M059J (cell line): ENCODE data around the gene CFHR4. TPM values are rescaled to one million over a fixed set of nuclear protein-coding genes. Genes with fewer than 3 reads are reported as not detected.
A peak's percentile ranks its signal among the peaks of the same experiment; 100 is the strongest.
"Not testable (repeated sequence)": the region's sequence is repeated elsewhere in the genome, so short reads cannot be mapped to it uniquely, and the experiment has no call there.

Experiments
- DNase-seq: peaks from one replicate; pipeline ENCODE4 v3.0.0-alpha.2; 2012; ENCODE audit warnings: low read depth
- total RNA-seq: library from RNA; depleted of rRNA; stranded (reverse); fragments of >200 nt; shearing (Covaris generic); gene quantifications from 2 replicates; pipeline ENCODE4 v1.2.3, GENCODE V29; 2014; rRNA removed

CFHR4 gene
- total RNA-seq = not detected in 2 replicates

DNA sequence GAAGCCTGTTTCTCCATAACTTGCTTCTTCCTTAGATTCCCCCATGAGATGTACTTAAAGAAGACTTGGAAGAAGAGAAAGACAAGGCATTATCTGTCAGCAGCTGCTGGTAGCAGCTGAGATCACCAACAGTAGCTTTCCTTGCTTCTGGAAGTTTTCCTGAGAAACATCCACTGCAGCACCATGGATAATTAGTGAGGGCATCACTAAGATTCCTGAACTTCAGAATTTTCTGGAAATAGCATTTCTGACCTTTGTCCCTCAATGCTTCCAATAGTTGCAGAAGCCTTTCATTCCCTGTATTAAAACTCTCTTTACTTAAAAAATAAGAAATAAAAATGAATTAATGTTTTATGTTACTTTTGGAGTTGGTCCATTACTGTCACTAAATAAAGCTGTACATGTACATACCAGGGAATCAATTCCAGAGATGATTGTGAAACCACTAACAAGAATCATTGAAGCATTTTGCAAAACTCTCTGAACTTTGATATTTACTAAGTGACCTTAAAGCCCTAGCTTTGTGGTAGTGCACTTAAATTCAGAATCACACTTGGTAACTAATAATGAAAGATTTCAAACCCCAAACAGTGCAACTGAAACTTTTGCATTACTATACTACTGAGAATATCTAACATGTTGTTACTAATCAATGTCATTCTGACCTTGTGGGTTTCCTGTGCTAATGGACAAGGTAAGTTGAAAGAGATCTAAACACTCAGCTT, at the start of gene CFHR4:
CFHR4 (plus strand) TSS at position 538 of the 725 bp plus-strand sequence; CDS start at position 637, 99 bp downstream.
- no peak for DNase-seq

DNA sequence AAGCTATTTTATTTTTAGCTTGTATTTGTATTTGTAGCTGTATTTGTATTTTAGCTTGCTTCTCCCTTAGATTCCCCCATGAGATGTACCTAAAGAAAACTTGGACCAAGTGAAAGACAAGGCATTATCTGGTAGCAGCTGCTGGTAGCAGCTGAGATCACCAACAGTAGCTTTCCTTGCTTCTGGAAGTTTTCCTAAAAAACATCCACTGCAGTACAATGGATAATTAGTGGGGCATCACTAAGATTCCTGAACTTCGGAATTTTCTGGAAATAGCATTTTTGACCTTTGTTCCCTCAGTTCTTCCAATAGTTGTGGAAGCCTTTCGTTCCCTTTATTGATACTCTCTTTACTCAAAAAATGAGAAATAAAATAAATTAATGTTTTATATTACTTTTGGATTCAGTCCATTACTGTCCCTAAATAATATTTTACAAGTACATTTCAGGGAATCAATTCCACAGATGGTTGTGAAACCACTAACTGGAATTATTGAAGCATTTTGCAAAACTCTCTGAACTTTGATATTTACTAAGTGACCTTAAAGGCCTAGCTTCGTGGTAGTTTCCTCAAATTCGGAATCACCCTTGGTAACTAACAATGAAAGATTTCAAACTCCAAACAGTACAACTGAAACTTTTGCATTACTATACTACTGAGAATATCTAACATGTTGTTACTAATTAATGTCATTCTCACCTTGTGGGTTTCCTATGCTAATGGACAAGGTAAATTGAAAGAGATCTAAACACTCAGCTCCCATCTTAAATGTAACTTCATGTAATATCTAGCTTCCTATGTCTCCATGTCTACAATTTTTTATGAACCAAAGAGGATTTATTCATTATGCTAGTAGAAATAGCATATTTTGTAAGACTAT, 38.0 kb upstream of the CFHR4 start:
- DNase-seq = not testable (repeated sequence)

DNA sequence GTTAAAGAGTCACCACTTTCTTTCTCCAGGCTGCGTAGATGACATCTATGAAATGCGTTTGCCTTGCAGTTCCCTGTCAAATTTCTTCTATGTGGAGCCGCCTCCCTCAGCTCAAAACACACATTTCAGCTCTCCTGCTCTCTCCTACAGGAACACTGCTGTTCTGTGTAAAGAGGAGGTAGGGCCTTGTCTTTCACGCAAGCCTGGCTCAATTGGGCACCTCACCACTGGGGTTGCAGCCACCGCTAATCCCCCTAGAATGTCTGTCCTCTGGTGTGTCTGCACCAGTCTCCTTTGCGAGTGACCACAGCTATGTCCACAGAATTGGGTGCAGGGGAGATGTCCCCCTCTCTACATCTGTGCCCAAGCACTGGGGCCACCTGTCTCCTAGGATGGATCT, 31.8 kb upstream of the CFHR4 start:
- no peak for DNase-seq

DNA sequence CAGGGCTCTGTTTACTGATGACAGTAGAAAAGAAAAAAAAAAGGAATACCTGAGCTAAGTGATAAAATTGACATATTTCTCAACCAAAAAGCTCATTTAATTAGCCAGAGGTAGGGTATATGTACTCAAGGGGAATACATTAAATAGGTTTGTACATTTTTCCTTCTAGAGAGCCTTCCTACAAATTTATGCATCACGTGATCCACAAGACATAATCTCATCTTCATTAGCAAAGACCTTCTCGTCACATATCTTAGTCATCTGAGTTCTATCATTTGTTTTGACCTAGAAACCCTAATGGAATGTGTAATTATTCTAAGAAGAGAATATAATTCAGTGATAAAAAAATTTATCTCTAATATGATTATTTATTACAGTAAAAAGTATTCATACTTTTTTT, 30.7 kb upstream of the CFHR4 start:
- DNase-seq = no peak

DNA sequence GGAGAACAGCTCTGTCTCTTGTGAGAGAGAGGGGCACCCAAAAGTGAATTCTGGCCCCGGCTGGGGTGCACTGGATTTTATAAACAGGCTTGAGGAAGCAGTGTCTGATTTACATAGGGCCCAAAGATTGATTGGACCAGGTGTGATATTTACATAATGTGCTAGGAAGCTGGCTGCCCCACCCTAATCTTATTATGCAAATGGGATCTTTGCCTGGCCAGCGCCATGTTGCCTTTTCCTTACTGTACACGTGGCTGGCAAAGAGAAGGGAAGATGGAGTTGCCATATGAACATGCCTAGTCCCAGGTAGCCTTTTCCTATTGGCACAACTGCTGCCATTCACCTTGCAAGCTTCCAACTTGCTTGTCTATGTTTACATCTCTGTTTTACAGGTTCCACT, 29.0 kb upstream of the CFHR4 start:
- no peak for DNase-seq

DNA sequence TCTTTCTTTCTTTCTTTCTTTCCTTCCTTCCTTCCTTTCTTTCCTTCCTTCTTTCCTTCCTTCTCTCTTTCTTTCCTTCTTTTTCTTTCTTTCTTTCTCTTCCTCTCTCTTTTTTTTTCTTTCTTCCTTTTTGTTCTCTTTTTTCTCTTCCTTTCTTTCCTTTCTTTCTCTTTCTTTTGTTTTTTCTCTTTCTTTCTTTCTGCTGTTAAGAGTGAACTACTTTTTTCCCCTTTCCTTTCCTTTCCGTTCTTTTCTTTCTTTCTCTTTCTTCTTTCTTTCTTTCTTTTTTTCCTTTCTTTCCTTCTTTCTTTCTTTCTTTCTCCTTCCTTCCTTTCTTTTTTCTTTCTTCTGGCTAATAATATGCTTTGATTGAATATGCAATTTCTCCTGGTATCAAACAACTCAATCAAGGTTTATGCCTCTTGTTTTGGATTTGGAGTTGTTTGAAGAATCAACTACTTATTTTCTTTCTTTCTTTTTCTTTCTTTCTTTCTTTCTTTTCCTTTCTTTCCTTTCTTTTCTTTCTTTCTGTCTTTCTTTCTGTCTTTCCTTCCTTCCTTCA, 27.4 kb upstream of the CFHR4 start:
- DNase-seq = no peak

DNA sequence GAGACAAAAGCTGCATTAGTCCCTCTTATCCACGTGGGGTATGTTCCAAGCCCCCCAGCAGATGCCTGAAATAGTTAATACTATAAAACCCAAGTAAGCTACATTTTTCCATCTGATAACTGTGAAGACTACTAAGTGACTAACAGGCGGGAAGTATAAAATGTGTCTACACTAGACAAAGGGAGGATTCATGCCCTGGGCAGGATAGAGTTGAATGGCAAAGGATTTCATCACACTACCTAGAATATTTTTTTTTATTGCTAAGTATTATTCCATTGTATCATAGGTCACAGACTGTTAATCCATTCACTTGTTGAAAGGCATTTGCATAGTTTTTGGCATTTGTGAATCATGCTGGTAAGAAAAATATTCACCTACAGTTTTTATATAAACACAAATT, 26.4 kb upstream of the CFHR4 start:
- peak; percentile 18 for DNase-seq

DNA sequence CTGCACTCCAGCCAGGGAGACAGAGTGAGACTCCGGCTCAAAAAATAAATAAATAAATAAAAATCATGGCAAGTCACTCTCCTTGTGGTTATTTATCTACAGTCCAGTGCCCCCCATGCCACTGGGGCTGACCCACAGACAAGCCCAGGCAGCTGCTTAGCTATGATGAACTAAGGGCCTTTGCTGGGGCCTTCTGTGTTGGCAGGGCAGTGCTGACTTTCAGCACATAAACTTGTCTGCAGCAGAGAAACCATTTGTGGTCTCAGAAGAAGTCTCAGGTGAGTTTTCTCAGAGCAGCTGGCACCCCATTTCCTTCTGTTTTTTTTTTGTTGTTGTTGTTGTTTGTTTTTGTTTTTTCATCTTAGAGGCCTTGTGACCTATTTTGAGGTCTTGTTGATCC, 20.9 kb upstream of the CFHR4 start:
- DNase-seq = no peak

DNA sequence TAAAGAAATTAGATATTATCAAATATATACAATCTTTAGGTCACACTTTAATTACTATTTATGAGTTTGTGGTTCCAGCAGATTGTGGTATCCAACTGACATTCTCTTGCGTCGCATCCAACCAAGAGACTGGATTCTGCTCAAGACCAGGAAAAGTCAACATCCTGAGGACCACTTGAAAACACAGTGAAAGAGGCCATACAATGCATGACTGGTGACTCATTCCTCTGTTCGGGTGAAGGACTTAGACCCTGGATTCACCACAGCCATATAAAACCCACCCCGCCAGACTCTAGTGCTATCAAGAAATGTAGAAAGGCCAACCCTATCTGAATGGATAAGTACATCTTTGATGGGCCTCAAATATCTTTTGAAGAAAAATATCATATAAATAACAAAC, 14.5 kb upstream of the CFHR4 start:
- DNase-seq = no peak

DNA sequence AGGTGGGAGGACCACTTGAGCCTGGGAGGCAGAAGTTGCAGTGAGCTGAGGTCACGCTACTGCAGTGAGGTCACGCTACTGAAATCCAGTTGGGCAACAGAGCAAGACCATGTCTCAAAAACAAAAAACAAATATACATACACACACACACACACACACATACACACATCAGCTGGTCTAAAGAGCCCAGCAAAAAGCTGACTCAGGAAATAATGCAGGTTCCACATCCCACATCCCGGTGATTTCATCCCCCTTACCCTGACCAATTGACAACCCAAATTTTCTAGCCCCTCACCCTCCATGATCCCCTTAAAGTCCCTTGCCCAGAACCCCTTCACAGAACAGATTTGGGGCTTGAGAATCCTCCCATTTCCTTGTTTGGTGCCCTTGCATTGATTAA, 11.9 kb upstream of the CFHR4 start:
- DNase-seq = no peak

DNA sequence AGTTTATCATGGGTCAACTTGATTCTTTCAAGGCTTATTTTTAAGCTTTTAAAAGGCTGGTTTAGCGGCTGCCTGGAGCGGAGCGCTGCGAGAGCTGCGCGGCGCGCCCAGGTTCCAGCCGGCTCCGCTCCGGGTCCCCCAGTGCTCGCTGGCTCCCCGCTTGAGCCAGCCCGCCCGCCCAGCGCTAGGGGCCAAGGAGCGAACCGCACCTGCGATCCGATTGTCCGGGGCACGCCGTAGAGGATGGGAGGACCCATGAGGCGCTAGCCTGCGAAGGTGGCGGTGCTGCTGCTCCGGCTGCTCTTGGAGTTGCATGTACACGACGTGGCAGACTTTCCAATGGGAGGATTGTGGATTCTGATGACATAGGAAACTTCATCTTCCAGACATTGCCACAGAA, 9.9 kb upstream of the CFHR4 start:
- DNase-seq = peak; percentile 12

DNA sequence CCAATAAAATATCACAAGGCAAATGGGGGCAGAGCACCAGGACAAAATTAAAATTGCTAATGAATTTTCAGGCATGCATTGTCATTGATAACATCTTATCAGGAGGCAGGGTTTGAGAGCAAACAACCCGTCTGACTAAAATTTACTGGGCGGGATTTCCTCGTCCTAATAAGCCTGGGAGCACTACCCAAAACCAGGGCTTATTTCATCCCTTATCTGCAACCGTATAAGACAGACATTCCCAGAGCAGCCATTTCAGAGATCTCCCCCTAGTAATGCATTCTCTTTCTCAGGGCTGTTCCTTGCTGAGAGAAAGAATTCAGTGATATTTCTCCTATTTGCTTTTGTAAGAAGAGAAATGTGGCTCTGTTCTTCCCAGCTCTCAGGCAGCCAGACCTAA, 1.3 kb upstream of the CFHR4 start:
- DNase-seq = not testable (repeated sequence)

DNA sequence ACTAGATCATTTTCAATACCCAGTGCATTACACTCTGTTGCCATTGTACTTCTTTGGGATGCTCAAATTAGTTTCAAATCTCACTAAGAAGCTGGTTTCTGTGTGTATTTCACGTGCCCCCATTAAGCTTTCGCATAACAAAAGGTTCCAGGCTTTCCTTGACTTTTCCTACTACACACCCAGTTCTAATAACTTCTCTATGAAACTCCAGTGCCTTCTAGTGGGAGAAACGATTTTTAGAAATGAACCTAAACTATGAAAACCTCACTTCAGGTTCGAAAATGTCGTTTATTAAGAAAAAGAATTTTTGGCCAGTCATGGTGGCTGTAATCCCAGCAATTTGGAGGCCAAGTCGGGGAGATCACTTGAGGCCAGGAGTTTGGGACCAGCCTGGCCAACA, 2.8 kb downstream of the CFHR4 start:
- no peak for DNase-seq

DNA sequence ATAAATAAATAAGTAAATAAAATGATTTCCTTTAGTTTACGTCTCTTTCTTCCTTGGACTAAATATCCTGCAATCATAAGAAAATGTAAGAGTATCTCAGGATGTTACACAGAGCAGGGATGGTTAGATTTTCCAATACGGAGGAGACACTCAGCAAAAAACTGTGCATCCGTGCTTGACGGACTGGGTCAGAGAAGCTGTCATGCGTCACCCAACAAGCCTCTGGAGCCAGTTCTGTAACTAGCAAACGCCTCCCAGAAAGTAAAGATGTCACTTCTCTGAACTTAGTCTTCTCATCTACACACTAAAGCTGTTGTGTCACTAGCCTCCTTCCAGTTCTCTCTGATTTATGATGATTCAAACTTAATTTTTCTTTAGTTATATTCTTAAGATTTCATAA, 3.4 kb downstream of the CFHR4 start:
- no peak for DNase-seq

DNA sequence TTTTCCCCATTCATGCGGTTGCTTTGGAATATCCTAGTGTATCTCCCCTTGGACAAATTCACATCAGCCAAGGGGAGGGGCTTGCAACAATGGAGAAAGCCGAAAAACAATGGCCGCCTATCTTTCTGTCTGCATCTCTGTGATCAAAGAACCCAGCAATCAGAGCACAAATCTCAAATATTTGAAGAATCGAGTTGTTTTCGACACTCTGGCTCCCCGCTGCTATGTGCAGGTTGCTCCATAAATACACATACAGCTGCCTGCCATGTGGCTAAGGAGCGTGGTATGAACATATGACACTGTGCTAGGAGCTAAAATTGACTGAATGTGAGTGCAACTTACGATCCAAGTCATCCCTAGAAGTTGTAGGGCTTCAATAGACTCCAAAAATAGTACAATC, 8.5 kb downstream of the CFHR4 start:
- no peak for DNase-seq

DNA sequence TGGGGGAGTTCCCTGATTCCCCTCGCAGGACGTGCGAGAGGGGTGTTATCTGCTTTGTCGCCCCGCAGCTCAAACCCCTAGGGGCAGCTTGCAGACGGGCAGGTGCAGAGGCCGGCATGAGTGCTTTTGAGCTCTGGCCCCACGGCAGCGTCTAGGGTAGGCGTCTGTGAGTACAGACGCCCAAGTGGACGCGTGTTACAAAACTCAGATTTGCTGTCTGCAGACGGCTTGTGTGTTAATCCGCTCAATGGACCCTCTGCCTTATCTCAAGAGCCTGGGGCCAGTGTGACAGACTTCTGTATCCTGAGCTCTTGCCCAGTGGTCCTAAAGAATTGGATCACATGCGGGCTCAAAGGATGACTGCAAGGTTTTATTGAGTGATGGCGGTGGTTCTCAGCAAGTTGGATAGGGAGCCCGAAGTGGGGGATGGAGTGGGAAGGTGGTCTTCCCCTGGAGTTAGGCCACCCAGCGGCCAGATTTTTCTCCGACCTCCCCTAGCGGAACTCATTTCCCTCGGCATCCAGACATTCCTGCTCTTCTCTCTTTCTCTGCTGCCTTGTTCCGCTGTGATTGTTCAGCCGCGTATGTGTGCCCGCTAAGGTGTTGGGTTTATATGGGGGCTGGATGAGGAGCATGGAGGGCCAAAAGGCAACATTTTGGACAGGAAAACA, 9.4 kb downstream of the CFHR4 start:
- no peak for DNase-seq

DNA sequence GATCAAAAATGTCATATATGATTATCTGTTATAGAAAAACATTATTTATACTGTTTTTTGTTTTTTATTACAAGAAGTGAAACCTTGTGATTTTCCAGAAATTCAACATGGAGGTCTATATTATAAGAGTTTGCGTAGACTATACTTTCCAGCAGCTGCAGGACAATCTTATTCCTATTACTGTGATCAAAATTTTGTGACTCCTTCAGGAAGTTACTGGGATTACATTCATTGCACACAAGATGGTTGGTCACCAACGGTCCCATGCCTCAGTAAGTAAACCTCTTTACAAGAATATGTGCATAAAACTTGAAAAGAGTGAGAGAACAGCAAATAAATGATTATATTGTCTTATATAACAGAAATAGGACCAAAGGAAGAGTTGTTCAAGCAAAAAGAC, 14.5 kb downstream of the CFHR4 start:
- DNase-seq = no peak

DNA sequence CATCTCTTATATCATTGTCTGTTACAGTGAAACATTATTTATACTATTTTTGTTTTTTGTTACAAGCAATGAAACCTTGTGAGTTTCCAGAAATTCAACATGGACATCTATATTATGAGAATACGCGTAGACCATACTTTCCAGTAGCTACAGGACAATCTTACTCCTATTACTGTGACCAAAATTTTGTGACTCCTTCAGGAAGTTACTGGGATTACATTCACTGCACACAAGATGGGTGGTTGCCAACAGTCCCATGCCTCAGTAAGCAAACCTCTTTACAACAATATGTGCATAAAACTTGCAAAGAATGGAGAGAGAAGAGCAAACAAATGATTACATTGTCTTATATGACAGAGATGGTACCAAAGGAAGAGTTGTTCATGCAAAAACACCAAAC, 22.4 kb downstream of the CFHR4 start:
- DNase-seq = no peak

DNA sequence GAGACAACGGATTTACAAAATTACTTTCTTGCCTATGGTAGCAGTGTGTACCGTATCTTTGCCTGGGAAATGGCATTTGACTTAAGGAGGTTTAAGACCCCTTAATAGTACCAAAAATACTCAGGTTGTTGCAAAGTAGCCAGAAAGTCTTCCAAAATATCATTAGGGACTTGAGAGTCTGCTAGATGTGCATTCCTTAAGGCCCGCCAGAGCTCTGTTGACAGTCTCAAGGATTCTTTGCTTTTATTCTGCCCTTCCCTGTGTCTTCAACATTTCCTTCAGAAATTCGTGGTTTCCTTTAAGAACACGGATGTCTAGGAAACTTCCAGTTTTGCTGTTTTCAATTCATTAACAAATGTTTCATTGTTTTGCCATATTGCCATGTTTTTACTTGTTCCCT, 24.4 kb downstream of the CFHR4 start:
- not testable (repeated sequence) for DNase-seq

DNA sequence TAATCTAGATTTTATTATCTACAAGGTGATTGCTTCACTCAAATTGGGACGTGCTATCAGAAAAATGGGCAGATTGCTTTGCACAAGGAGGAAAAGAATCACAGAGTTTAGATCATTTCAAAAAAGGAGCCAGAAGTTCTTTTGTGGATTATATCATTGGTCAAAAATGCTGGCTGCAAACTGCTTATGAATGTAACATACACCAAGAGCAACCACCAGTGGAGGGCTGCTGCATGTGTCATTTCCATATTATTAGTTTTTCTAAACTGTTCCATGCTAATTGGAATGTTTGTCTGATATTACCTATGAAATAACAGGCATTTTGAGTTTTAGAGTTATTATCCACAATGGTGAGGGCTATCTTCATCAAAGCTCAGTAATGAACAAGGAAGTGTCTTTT, 39.0 kb downstream of the CFHR4 start:
- not testable (repeated sequence) for DNase-seq

DNA sequence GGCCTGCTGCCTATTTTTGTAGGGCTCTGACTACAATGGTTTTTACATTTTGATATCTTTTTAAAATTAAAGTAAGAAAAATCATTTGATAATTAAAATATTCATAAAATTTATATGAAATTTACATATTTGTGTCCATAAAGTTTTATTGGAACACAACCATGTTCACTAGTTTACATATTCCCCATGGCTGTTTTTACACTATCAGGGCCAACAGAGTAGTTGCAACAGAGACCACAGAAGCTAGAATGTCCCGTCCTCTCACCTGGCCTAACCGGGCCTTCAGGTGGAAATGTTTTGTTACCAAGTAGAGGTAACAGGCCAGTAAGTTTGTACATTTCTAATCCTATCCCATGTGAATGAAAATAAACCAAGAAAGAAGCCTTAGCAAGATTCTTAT, 45.0 kb downstream of the CFHR4 start:
- DNase-seq = not testable (repeated sequence)

DNA sequence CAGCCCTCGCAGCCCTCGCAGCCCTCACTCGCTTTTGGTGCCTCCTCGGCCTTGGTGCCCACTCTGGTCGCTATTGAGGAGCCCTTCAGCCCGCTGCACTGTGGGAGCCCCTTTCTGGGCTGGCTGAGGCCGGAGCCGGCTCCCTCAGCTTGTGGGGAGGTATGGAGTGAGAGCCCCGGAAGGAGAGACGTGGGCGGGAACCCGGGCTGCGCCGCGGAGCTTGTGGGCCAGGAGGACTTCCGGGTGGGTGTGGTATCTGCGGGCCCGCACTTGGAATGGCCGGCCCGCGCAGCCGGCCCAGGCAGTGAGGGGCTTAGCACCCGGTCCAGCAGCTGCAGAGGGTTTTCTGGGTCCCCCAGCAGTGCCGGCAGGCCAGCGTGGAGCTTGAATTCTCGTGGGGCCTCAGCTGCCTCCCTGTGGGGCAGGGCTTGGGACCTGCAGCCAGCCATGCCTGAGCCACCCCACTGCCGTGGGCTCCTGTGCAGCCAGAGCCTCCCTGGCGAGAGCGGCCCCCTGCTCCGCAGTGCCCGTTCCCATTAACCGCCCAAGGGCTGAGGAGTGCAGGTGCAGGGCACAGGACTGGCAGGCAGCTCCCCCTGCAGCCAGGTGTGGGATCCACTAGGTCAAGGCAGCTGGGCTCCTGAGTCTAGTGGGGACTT, 45.8 kb downstream of the CFHR4 start:
- no peak for DNase-seq
